ENCODE data around the gene PARD6A. TPM values are rescaled to one million over a fixed set of nuclear protein-coding genes. Genes with fewer than 3 reads are reported as not detected.
"Not testable (repeated sequence)": the region's sequence is repeated elsewhere in the genome, so short reads cannot be mapped to it uniquely, and the experiment has no call there.

PARD6A gene
- total RNA-seq, 1 donor from 2014 or later = 5.6 TPM

DNA sequence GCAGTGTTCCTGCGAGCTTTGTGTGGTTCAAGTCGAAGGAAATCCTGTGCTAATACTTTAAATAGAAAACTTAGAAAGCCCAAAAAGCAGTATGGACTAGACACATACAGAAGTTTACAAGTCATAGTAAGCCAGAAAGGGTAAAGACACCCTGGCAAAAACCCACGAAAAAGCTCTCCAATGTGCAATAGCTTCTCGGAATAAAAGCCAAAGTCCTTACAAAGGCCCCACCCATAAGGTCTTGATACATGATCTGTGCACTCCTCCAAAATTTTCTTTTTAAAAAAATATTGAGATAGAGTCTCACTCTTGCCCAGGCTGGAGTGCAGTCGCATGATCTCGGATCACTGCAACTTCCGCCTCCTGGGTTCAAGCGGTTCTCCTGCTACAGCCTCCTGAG, 16.2 kb downstream of the PARD6A start:
- intact Hi-C loops (cut with DNase I) = no loop called here
- ATAC-seq (no peak), DNase-seq (ENCODE audit: low spot score) (no peak)

- intact Hi-C loops (cut with DNase I) = no loop called here
- DNase-seq (ENCODE audit: low spot score) (no peak), ATAC-seq (no peak)
These were observed 17.0 kb downstream of the PARD6A start for GRCh38 chr16:67677712-67678111.

DNA sequence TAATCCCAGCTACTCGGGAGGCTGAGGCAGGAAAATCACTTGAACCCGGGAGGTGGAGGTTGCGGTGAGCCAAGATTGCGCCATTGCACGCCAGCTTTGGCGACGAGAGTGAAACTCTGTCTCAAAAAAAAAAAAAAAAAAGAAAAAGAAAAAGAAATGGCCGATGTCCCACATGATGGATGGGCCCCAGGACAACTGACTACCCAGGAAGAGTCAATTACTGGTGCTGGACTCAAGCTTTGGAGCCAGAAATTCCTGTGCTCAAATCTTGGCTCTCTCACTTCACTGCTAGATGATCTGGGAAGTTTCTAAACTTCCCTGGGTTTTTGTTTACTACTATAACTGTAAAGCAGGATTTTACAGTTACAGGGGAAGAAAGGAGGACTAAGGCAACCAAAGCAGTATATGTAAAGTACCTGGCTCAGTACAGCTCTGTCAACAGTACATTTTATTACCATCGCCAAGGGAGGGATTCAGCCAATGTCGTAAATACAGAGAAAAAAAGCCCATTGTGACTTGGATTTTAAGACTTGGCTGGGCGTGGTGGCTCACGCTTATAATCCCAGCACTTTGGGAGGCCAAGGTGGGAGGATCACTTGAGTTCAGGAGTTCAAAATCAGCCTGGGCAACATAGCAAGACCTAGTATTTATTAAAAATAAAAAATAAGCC, 17.7 kb downstream of the PARD6A start:
- intact Hi-C loops (cut with DNase I) = no loop called here
- DNase-seq (ENCODE audit: low spot score) = no peak
- ATAC-seq = no peak

DNA sequence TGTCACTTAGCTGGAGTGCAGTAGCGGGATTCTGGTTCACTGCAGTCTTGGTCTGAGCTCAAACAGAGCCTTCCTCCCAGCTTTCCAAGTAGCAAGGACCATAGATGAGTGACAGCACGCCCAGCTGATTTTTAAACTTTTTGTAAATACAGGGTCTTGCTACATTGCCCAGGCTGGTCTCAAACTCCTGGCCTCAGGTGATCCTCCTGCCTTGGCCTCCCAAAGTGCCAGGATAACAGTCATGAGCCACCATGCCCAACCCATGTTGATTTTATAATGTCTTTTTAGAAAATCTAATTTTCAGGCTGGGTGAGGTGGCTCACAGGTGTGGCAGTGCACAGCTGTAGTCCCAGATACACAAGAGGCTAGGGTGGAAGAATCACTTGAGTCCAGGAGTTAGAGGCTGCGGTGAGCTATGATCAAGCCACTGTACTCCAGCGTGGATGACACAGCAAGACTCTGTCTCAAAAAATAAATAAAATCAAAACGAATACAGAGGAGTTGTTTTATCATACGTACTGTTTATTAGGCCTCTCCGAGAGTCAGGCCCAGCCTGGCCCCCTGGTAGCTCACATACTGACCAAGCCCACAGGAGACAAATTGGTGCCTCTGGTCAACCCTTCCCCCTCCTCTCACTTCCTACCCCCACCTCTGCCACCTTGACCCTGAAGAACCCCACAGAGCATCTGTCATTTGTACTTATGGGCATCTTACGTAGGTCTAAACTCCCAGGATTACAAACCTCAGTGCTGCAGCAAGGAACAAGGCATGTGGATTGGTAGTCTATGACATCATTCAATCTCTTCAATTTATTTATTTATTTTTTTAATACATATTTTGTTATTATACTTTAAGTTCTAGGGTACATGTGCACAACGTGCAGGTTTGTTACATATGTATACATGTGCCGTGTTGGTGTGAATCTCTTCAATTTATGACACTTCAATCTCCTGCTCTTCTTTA, 19.5 kb downstream of the PARD6A start:
- DNase-seq (ENCODE audit: low spot score) = no peak
- ATAC-seq = no peak
- intact Hi-C loops (cut with DNase I) = no loop called here

DNA sequence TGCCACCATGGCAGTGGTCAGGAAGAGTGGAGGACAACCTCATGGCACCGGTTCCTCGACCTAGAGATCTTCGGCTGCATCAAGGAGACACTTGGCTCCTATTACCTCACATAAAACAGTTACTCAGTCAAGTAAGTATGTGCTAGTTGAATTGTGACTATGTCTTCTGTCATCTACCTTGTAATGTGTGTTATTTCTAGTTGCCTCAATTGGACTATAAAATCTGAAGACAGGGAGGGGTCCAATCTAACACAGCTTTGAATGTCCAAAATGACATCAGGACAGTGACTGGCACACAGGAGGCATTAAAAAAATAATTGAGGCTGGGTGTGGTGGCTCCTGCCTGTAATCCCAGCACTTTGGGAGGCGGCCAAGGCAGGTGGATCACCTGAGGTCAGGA, 23.0 kb downstream of the PARD6A start:
- no peak for ATAC-seq
- no peak for DNase-seq (ENCODE audit: low spot score)
- intact Hi-C loops (cut with DNase I) = no loop called here

- DNase-seq (ENCODE audit: low spot score) = no peak
- ATAC-seq = no peak
- intact Hi-C loops (cut with DNase I) = no loop called here
These were observed 24.8 kb downstream of the PARD6A start for GRCh38 chr16:67685388-67686112.

DNA sequence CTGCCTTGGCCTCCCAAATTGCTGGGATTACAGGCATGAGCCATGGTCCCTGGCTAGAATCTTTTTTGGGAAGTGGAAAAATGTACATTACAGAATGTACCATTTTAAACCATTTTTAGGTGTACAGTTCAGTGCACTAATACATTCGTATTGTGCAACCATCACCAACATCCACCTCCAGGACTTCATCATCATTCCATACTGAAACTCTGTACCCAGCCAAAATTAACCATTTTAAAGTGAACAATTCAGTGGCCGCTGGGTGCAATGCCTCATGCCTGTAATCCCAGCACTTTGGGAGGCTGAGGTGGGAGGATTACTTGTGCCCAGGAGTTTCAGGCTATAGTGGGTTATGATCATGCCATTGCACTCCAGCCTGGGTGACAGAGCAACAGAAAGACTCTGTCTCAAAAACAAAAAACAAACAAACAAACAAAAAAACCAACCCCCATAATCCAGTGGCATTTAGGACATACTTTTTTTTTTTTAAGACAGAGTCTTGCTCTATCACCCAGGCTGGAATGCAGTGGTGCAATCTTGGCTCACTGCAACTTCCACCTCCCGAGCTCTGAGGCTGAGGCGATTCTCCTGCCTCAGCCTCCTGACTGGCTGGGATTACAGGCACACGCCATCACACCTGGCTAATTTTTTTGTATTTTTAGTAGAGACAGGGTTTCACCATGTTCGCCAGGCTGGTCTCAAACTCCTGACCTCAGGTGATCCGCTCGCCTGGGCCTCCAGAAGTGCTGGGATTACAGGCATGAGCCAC, 32.9 kb downstream of the PARD6A start:
- DNase-seq (ENCODE audit: low spot score); intact Hi-C loops (cut with DNase I); ATAC-seq: not testable (repeated sequence)

GRCh38 chr16:67694611-67695010, 33.9 kb downstream of the PARD6A start:
- ATAC-seq (no peak), DNase-seq (ENCODE audit: low spot score) (no peak)
- intact Hi-C loops (cut with DNase I) = no loop called here

DNA sequence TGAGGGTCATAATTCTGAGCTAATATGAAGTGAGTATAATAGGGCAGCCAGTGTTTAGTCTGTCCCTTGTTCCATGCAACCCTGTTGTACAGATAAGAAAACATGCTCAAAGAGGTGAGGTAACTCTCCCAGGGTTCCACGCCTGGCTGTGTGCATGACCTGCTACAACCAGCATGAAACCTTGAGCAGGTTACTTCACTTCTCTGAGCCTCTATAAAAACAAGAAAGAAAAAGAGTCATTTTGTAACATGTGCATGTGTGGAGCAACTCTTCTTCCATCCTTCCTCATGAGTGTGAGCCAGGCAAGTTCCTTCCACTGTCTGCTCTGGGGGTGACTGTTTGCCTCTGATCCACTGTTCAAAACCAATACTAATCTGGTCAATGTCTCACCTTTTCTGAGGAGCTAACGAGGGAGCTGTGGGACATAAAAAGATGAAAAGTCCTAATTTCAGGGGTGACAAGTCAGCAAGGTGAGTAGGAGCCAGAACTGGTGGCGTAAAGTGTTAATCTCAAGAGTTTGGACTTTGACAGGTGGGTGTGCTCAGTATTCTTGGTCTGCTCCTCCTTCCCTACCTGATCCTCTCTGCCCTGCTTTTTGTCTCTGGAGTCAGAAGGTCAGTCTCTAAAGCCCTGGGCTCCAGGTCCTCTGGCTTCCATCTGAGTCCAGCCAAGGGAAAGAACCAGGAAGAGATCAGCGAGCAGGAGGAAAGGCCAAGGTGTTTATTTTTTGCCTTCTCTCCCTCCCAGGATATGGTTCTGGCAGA, 36.8 kb downstream of the PARD6A start:
- ATAC-seq (no peak), DNase-seq (ENCODE audit: low spot score) (no peak)
- intact Hi-C loops (cut with DNase I) = no loop called here

DNA sequence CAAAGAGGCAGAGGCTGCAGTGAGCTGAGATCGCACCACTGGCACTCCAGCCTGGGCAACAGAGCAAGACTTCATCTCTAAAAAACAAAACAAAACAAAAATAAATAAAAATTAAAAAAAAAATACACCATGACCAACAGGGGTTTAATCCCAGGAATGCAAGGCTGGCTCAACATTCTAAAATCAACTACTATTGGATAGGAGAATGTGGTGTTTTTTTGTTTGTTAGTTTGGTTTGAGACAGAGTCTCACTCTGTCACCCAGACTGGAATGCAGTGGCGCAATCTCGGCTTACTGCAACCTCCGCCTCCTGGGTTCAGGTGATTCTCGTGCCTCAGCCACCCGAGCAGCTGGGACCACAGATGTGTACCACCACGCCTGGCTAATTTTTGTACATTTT, 38.5 kb downstream of the PARD6A start:
- DNase-seq (ENCODE audit: low spot score) = no peak
- ATAC-seq = no peak
- intact Hi-C loops (cut with DNase I) = no loop called here

- ATAC-seq (no peak), DNase-seq (ENCODE audit: low spot score) (no peak)
- intact Hi-C loops (cut with DNase I) = no loop called here
These were observed 40.7 kb downstream of the PARD6A start for GRCh38 chr16:67701420-67701819.

DNA sequence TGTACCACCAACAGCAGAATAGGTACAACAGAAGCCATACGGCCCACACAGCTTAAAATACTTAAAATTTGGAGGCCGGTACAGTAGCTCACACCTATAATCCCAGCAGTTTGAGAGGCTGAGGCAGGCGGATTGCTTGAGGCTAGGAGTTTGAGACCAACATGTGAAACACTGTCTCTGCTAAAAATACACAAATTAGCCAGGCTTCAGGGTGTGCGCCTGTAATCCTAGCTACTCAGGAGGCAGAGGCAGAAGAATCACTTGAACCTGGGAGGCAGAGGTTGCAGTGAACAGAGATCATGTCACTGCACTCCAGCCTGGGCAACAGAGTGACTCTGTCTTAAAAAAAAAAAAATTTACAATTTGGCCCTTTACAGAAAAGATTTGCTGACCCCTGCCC, 41.4 kb downstream of the PARD6A start:
- DNase-seq (ENCODE audit: low spot score) (no peak), ATAC-seq (no peak)
- intact Hi-C loops (cut with DNase I) = no loop called here

DNA sequence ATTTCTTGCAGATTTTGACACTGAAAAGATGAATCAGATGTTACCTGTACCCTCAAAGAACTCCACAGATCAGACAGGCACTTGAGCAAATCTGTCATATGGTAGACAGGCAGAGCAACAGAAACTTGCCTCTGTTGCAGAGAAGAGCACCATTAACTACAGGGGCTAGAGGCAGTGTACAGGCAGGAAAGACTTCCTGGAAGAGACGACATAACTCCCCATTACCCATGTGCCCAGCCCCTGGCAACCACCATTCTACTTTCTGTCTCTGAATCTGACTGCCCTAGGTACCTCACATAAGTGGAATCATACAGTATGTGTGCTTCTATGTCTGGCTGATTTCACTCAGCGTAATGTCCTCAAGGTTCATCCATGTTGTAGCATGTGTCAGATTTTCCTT, 42.9 kb downstream of the PARD6A start:
- ATAC-seq (no peak), DNase-seq (ENCODE audit: low spot score) (no peak)
- intact Hi-C loops (cut with DNase I) = no loop called here

- intact Hi-C loops (cut with DNase I) = no loop called here
- ATAC-seq (no peak), DNase-seq (ENCODE audit: low spot score) (no peak)
These were observed 43.4 kb downstream of the PARD6A start for GRCh38 chr16:67704110-67704509.

DNA sequence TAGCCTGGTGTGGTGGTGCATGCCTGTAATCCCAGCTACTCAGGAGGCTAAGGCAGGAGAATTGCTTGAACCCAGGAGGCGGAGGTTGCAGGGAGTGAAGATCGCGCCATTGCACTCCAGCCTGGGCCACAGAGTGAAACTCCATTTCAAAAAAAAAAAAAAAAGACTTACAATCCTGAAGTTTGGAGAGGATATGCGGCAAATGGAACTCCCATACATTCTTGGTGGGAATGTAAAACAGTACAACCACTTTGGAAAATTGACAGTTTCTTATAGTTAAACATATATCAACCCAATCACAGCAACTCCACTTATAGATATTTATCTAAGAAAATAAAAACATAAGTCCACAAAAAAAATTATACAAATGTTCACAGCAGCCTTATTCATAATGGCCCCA, 46.5 kb downstream of the PARD6A start:
- ATAC-seq (no peak), DNase-seq (ENCODE audit: low spot score) (no peak)
- intact Hi-C loops (cut with DNase I) = no loop called here

DNA sequence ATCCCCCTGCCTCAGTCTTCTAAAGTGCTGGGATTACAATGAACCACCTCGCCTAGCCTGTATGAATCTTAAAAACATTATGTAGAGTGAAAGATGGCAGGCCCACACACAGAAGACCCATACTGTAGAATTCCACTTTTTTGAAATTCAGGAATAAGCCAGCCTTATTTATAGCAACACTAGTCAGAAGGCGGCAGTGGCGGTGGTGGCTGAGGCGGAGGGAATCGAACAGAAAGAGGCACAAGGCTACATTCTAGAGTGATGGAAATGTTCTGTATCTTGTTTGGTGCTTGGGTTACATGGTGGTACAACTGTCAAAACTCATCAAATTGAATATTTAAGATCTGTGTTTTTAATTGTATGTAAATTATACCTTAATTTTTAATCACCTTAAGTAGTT, 47.0 kb downstream of the PARD6A start:
- ATAC-seq = no peak
- intact Hi-C loops (cut with DNase I) = no loop called here
- DNase-seq (ENCODE audit: low spot score) = no peak

- intact Hi-C loops (cut with DNase I) = no loop called here
- ATAC-seq = no peak
- no peak for DNase-seq (ENCODE audit: low spot score)
These were observed 47.6 kb downstream of the PARD6A start for GRCh38 chr16:67708368-67708771.

GRCh38 chr16:67709050-67709449, 48.3 kb downstream of the PARD6A start:
- intact Hi-C loops (cut with DNase I) = no loop called here
- no peak for DNase-seq (ENCODE audit: low spot score)
- no peak for ATAC-seq
